Measurements from ENCODE around the gene SPECC1L.

GRCh38 chr22:24417200-24417599, 146.6 kb downstream of the SPECC1L start:
- TF ChIP-seq POLR2AphosphoS5 (IDR thresholded peaks at IDR 0.05): no peak
- no peak for TF ChIP-seq CTCF (IDR thresholded peaks at IDR 0.05)
- no peak for TF ChIP-seq POLR2A (IDR thresholded peaks at IDR 0.05)

All from prostate gland (tissue), 2 donors.